DND-41 (cell line): ENCODE measurements around the gene MYBBP1A.

Experiments
- ATAC-seq: fragments of 200-7000 bp; cut with Tn5 transposase; 3 replicates; pipeline ENCODE4 v1.9.1; 2021; ENCODE audit warnings: low read depth; ENCODE audit not compliant: insufficient read depth
- DNase-seq: peaks from one replicate; pipeline ENCODE4 v3.0.0-alpha.2; 2020
- H2AFZ ChIP-seq: 2 replicates; pipeline ENCODE4 v1.6.0; 2012; ENCODE audit warnings: low read depth, low read length
- H3K27ac ChIP-seq: 2 replicates; pipeline ENCODE4 v1.5.1; 2012; ENCODE audit warnings: low read length, inconsistent platforms
- H3K27me3 ChIP-seq: fragments of 200-600 bp; sonication (generic); 2 replicates; pipeline ENCODE4 v1.6.0; 2012; ENCODE audit warnings: low read length, mild to moderate bottlenecking, inconsistent platforms; ENCODE audit not compliant: insufficient read depth, poor library complexity
- H3K36me3 ChIP-seq: 2 replicates; pipeline ENCODE4 v1.5.1; 2012; ENCODE audit warnings: low read length, inconsistent platforms; ENCODE audit not compliant: insufficient read depth
- H3K4me1 ChIP-seq: 2 replicates; pipeline ENCODE4 v1.5.1; 2012; ENCODE audit warnings: mild to moderate bottlenecking, low read length; ENCODE audit not compliant: insufficient read depth
- H3K4me2 ChIP-seq: 2 replicates; pipeline ENCODE4 v1.6.0; 2012; ENCODE audit warnings: mild to moderate bottlenecking, moderate library complexity, low read length, inconsistent platforms; ENCODE audit not compliant: insufficient read depth
- H3K4me3 ChIP-seq, 2 experiments: fragments of 200-600 bp in 1 of 2; shearing (Covaris generic) in 1 of 2; 2 replicates each; pipeline ENCODE4 v1.5.1; 2012 to 2016; ENCODE audit warnings: inconsistent platforms in 2 of 2, low read length in 2 of 2, mild to moderate bottlenecking in 2 of 2, low read depth in 1 of 2, moderate library complexity in 1 of 2
- H3K79me2 ChIP-seq: 2 replicates; pipeline ENCODE4 v1.6.0; 2012; ENCODE audit warnings: low read length, inconsistent platforms; ENCODE audit not compliant: insufficient read depth
- H3K9ac ChIP-seq: 2 replicates; pipeline ENCODE4 v1.6.0; 2012; ENCODE audit warnings: low read depth, mild to moderate bottlenecking, inconsistent platforms, low read length, moderate library complexity
- H3K9me3 ChIP-seq: 2 replicates; pipeline ENCODE4 v1.5.1; 2012; ENCODE audit warnings: low read length, moderate library complexity, mild to moderate bottlenecking, inconsistent platforms; ENCODE audit not compliant: insufficient read depth, severe bottlenecking
- H4K20me1 ChIP-seq: 2 replicates; pipeline ENCODE4 v1.6.0; 2012; ENCODE audit warnings: low read length; ENCODE audit not compliant: insufficient read depth
- CTCF ChIP-seq: IDR thresholded peaks from 2 replicates; pipeline ENCODE4 v1.5.1; 2012; ENCODE audit warnings: borderline replicate concordance, low read length, moderate library complexity, mild to moderate bottlenecking; ENCODE audit not compliant: poor library complexity, severe bottlenecking; ENCODE audit errors: extremely low read depth
- EZH2 ChIP-seq: IDR thresholded peaks from 3 replicates; pipeline ENCODE4 v1.6.1; 2012; ENCODE audit warnings: borderline replicate concordance, low read depth, mild to moderate bottlenecking, moderate library complexity, low read length, inconsistent platforms; ENCODE audit not compliant: severe bottlenecking

MYBBP1A gene

GRCh38 chr17:4593021-4593421, 37.8 kb upstream of the MYBBP1A start:
- Histone ChIP-seq H3K9me3 (no peaks in the 10 kb centered on the region), H2AFZ (no peak overlapping the region), H3K27ac (no peak overlapping the region), H3K4me3 (no peak overlapping the region), H3K79me2 (no peaks in the 10 kb centered on the region), H3K9ac (no peak overlapping the region), H3K36me3 (no peaks in the 10 kb centered on the region), H3K4me1 (no peaks in the 10 kb centered on the region), H4K20me1 (no peaks in the 10 kb centered on the region; the same call in 1 of the 2 replicates), H3K27me3 (no peaks in the 10 kb centered on the region), H3K4me2 (no peak overlapping the region)
- TF ChIP-seq CTCF = no peak
- TF ChIP-seq EZH2 = no peak
- ATAC-seq = no peak
- no peak for DNase-seq

- DNase-seq = no peak
- no peaks in the 10 kb centered on the region for H3K9me3 ChIP-seq
- no peak for TF ChIP-seq CTCF
- TF ChIP-seq EZH2 = no peak
- no peak overlapping the region for H3K4me3 ChIP-seq
- no peaks in the 10 kb centered on the region; the same call in 1 of the 2 replicates for H4K20me1 ChIP-seq
- no peak overlapping the region for H3K9ac ChIP-seq
- H3K27me3 ChIP-seq = peaks cover 2% of the 10 kb centered on the region
- no peak overlapping the region for H3K4me2 ChIP-seq
- H3K4me1 ChIP-seq = no peaks in the 10 kb centered on the region
- H2AFZ ChIP-seq = no peak overlapping the region
- ATAC-seq = no peak
- no peaks in the 10 kb centered on the region for H3K36me3 ChIP-seq
- no peaks in the 10 kb centered on the region for H3K79me2 ChIP-seq
- no peak overlapping the region for H3K27ac ChIP-seq
These were observed 37.2 kb upstream of the MYBBP1A start for GRCh38 chr17:4592240-4593005.

DNA sequence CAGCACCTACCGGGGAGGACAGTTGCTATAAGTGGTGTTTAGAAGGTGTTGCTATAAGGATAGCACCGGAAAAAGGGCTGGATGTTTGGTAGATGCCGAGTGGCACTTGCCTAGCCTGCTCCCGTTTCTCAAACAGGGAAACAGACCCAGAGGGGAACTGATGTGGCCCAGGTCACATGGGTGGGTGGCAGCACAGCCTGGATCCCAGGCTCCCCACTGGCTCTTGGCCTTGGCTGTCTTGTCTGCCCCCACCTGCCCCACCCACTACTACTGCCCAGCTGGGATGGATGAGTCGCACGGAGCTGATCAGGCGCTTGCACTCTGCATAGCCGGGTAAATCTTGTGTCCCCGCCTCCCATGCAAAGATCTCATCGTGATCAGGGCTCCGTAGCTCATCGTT, 36.3 kb upstream of the MYBBP1A start:
- Histone ChIP-seq H3K27me3 (peaks cover 6% of the 10 kb centered on the region), H3K4me1 (no peaks in the 10 kb centered on the region), H4K20me1 (no peaks in the 10 kb centered on the region; the same call in 1 of the 2 replicates), H3K36me3 (no peaks in the 10 kb centered on the region), H3K9ac (no peak overlapping the region), H3K9me3 (no peaks in the 10 kb centered on the region), H3K27ac (no peak overlapping the region), H3K79me2 (no peaks in the 10 kb centered on the region), H2AFZ (no peak overlapping the region), H3K4me3 (no peak overlapping the region), H3K4me2 (no peak overlapping the region)
- no peak for TF ChIP-seq EZH2
- no peak for TF ChIP-seq CTCF
- ATAC-seq (no peak), DNase-seq (no peak)
